Stimulated activated CD4-positive, alpha-beta T cell treated with anti-CD3 and anti-CD28 coated beads, Interleukin-1b, Interleukin-23, amount 100 ng/mL, for 1 hour (primary cell): Measurements from ENCODE around the gene RDH11.
"Not testable (repeated sequence)": the region's sequence is repeated elsewhere in the genome, so short reads cannot be mapped to it uniquely, and the experiment has no call there.

Experiments
- DNase-seq, 2 donors: peaks; one replicate each; pipeline ENCODE4 v3.0.0-alpha.2; 2020; ENCODE audit warnings: low read depth in 2 of 2

RDH11 gene

GRCh38 chr14:67704484-67705089 is 9.0 kb upstream of the RDH11 start:
- no peak for DNase-seq

GRCh38 chr14:67703997-67704396 is 8.4 kb upstream of the RDH11 start:
- DNase-seq = no peak

- DNase-seq = not testable (repeated sequence)
These were observed 5.9 kb upstream of the RDH11 start, which contains the start of gene RDH12 for GRCh38 chr14:67701492-67701891. RDH12 (plus strand) TSS chr14:67701886; CDS start chr14:67722643, 20,757 bp downstream.

- no peak for DNase-seq
These were observed 2.6 kb upstream of the RDH11 start for GRCh38 chr14:67698179-67698578.

- DNase-seq = no peak
These were observed 1.4 kb upstream of the RDH11 start for GRCh38 chr14:67697006-67697405.

GRCh38 chr14:67694791-67695393 is 672 bp downstream of the RDH11 start:
- DNase-seq = peak in 1 of 2 donors; percentile 39

- no peak for DNase-seq
These were observed 5.6 kb downstream of the RDH11 start for GRCh38 chr14:67690011-67690410.

- DNase-seq = no peak
These were observed 11.7 kb downstream of the RDH11 start for GRCh38 chr14:67683842-67684241.

GRCh38 chr14:67680941-67681340 is 14.6 kb downstream of the RDH11 start:
- DNase-seq = no peak

GRCh38 chr14:67680121-67680602 is 15.4 kb downstream of the RDH11 start:
- DNase-seq = no peak

GRCh38 chr14:67679006-67679405 is 16.6 kb downstream of the RDH11 start:
- no peak for DNase-seq

GRCh38 chr14:67675219-67675582 is 20.4 kb downstream of the RDH11 start:
- no peak for DNase-seq

GRCh38 chr14:67674480-67675218 is 20.9 kb downstream of the RDH11 start, which contains the start of gene VTI1B:
VTI1B (minus strand) TSS chr14:67674632; CDS start chr14:67674489, 143 bp downstream.
- peak in 1 of 2 donors; percentile 54 for DNase-seq

- DNase-seq = peak in 1 of 2 donors; percentile 13
These were observed 21.5 kb downstream of the RDH11 start for GRCh38 chr14:67674139-67674479.

- DNase-seq = no peak
These were observed 22.1 kb downstream of the RDH11 start for GRCh38 chr14:67673451-67673850.

- no peak for DNase-seq
These were observed 27.0 kb downstream of the RDH11 start for GRCh38 chr14:67668559-67668958.

- no peak for DNase-seq
These were observed 28.7 kb downstream of the RDH11 start for GRCh38 chr14:67666750-67667449.

- no peak for DNase-seq
These were observed 29.7 kb downstream of the RDH11 start for GRCh38 chr14:67665868-67666267.

GRCh38 chr14:67663633-67664032 is 31.9 kb downstream of the RDH11 start:
- no peak for DNase-seq

- no peak for DNase-seq
These were observed 41.8 kb downstream of the RDH11 start for GRCh38 chr14:67653651-67654280.

- no peak for DNase-seq
These were observed 43.4 kb downstream of the RDH11 start for GRCh38 chr14:67652189-67652588.

- no peak for DNase-seq
These were observed 44.9 kb downstream of the RDH11 start for GRCh38 chr14:67650694-67651093.
